NB4 (cell line): ENCODE data around the gene PPP2R5D.
A peak's percentile ranks its signal among the peaks of the same experiment; 100 is the strongest.

Experiments
- CTCF ChIP-seq: IDR thresholded peaks from one replicate; pipeline ENCODE4 v1.5.1; 2012; ENCODE audit warnings: low read depth, low read length
- MYC ChIP-seq: IDR thresholded peaks from 2 replicates; pipeline ENCODE4 v1.6.1; 2011; ENCODE audit warnings: low read depth, low read length
- POLR2A ChIP-seq: IDR thresholded peaks from 2 replicates; pipeline ENCODE4 v1.6.1; 2011; ENCODE audit warnings: mild to moderate bottlenecking; ENCODE audit not compliant: insufficient read length; ENCODE audit errors: extremely low read depth

- TF ChIP-seq CTCF (no peak), POLR2A (no peak), MYC (0 out of 2 replicates have a peak, but pooled peaks have one; percentile 30)
Observed at GRCh38 chr6:43060034-43060754, 75.8 kb downstream of the PPP2R5D start.
